Sigmoid colon (tissue), 7 donors: ENCODE data around the gene GLI3. TPM values are rescaled to one million over a fixed set of nuclear protein-coding genes. Genes with fewer than 3 reads are reported as not detected.

Experiments used
- DNase-seq: peaks from one replicate; pipeline ENCODE4 v3.0.0-alpha.2; 2019
- H3K27ac ChIP-seq, 4 donors: fragments of 200-600 bp; sonication (generic); one replicate each; pipeline ENCODE4 v1.5.1; 2016 to 2019; ENCODE audit warnings: mild to moderate bottlenecking in 1 of 4
- H3K27me3 ChIP-seq, 3 donors: fragments of 200-600 bp; sonication (generic); one replicate each; pipeline ENCODE4 v1.5.1; 2019; ENCODE audit warnings: mild to moderate bottlenecking in 1 of 3
- H3K36me3 ChIP-seq, 4 donors: fragments of 200-600 bp; sonication (generic); one replicate each; pipeline ENCODE4 v1.5.1; 2016 to 2019
- H3K4me1 ChIP-seq, 4 donors: fragments of 200-600 bp; sonication (generic); one replicate each; pipeline ENCODE4 v1.5.1; 2017 to 2019
- H3K4me3 ChIP-seq, 4 donors: fragments of 200-600 bp; sonication (generic); one replicate each; pipeline ENCODE4 v1.5.1; 2017 to 2019; ENCODE audit warnings: mild to moderate bottlenecking in 2 of 4, moderate library complexity in 1 of 4
- H3K9me3 ChIP-seq, 4 donors: fragments of 200-600 bp in 3 of 4; sonication (generic) in 3 of 4; one replicate each; pipeline versions ENCODE4 v1.5.1 to v1.6.1; 2013 to 2019
- EP300 ChIP-seq, 4 donors: sonication (generic); formaldehyde crosslinking; IDR thresholded peaks; one replicate each; pipeline ENCODE4 v1.6.1; 2017; ENCODE audit warnings: antibody characterized with exemption in 4 of 4
- POLR2A ChIP-seq, 2 donors: fragments of 450-650 bp; IDR thresholded peaks; one replicate each; pipeline ENCODE4 v1.6.1; 2016; ENCODE audit warnings: antibody characterized with exemption in 2 of 2, mild to moderate bottlenecking in 2 of 2, moderate library complexity in 2 of 2
- POLR2AphosphoS5 ChIP-seq, 4 donors: sonication (generic); formaldehyde crosslinking; IDR thresholded peaks; one replicate each; pipeline ENCODE4 v1.6.1; 2017; ENCODE audit warnings: antibody characterized with exemption in 4 of 4
- WGBS, 2 donors: extraction: QIAGEN DNeasy Blood & Tissue Kit; methylation state at CpG; one replicate each; pipeline ENCODE4 v1.1.7; 2013; 5-methylcytosine and 5-hydroxymethylcytosine counted together
- intact Hi-C: fragments of 100-400 bp; cut with DNase I; formaldehyde crosslinking; loops from one replicate; pipeline ENCODE4 v1.15.1; 2023
- polyA plus RNA-seq, 3 donors: library from polyadenylated mRNA; stranded (reverse); fragments of 200-250 nt; gene quantifications; one replicate each; pipeline ENCODE4 v1.2.3, GENCODE V29; 2013
- total RNA-seq, 4 donors: library from RNA; depleted of rRNA; stranded (reverse); fragments of >200 nt; gene quantifications; one replicate each; pipeline ENCODE4 v1.1.0, GENCODE V29; 2016
- TF ChIP-seq, protein P1 (sequence below), 4 experiments: fragments of 450-650 bp in 3 of 4; fragments of 200-600 bp in 1 of 4; IDR thresholded peaks; one replicate each; pipeline ENCODE4 v1.5.1; 2016 to 2019; ENCODE audit warnings: antibody characterized with exemption in 4 of 4, mild to moderate bottlenecking in 3 of 4, moderate library complexity in 2 of 4
- donor health status: healthy with polysubstance abuse.
- donor health status: Bipolar disorder and iron deficiency.
- donor health status: healthy.

Gene GLI3
- total and polyA plus RNA-seq, 7 donors: 0.23 to 31.6 (median 17.2) TPM

DNA sequence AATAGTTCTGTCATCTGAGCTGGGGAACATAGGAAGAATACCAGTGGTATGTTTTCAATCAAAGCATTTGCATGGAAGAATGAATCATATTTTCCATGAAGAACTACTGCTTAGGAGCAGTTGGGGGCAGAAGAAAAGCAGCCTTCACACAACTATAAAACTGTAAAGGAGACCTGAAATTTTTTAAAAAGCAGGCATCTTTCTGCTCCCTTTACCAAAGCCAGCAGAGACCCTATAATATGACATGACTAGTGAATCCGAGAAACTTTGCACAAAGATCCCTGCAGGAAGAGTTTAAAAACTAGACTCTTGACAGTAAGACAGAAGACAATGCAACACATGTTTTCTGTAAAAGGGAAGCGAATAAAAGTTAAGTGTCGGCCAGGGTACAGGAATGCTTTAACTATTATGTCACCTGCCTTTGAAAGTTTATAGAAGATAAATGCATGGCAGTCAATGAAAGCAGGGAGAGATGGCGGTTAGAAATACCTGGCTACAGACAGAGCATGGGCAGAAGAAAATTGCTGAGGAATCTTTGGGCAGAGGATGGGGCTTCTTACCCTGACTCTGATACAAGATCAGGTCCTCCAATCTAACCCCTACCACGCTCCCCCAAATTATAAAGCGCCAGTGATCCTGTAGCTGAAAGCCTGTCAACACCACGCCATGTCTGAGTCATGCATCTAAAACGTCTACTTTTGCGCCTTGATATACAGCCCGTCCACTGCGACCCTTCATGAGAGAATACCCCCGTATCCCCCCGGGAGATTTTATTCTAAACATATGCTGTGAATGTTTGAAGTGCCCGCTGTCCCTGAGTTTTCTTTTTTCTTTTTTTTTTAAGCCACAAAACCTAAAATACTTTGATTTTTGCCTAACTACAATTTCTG, 93.1 kb downstream of the GLI3 start:
- TF ChIP-seq, protein P1, sequence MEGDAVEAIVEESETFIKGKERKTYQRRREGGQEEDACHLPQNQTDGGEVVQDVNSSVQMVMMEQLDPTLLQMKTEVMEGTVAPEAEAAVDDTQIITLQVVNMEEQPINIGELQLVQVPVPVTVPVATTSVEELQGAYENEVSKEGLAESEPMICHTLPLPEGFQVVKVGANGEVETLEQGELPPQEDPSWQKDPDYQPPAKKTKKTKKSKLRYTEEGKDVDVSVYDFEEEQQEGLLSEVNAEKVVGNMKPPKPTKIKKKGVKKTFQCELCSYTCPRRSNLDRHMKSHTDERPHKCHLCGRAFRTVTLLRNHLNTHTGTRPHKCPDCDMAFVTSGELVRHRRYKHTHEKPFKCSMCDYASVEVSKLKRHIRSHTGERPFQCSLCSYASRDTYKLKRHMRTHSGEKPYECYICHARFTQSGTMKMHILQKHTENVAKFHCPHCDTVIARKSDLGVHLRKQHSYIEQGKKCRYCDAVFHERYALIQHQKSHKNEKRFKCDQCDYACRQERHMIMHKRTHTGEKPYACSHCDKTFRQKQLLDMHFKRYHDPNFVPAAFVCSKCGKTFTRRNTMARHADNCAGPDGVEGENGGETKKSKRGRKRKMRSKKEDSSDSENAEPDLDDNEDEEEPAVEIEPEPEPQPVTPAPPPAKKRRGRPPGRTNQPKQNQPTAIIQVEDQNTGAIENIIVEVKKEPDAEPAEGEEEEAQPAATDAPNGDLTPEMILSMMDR (IDR thresholded peaks at IDR 0.05): no peak
- TF ChIP-seq POLR2AphosphoS5 (IDR thresholded peaks at IDR 0.05): peak in 2 of 4 donors; percentile 8 to 50

DNA sequence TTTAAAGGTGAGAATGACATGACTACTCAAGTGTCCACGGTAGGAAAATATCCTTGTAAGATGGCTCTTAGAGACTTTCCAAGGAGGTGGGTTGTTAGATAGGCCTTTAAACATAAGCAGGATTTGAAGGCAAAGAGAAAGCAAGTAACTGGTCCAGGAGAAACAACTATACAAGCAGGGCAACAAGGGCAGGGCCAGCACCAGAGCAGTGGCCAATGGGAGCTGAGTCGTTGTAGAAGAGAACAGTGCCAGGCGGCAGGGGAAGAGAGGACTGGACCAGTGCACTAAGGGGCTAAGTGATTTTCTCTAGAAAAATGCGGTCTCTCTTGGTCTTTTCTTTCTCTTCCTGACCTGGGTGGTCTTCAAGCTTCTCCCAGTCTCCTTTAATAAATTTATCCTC, 94.9 kb downstream of the GLI3 start:
- intact Hi-C loops: no loop called here
- WGBS, 2 donors: 92 to 97% methylated on average over 4 of the region's 4 CpGs
- Histone ChIP-seq H3K4me1 (peaks cover 0 to 61% (median 46%) of the 10 kb centered on the region in 4 donors), H3K27me3 (no peaks in the 10 kb centered on the region), H3K27ac (no peak overlapping the region), H3K9me3 (no peaks in the 10 kb centered on the region), H3K36me3 (peaks cover 0 to 17% (median 0%) of the 10 kb centered on the region in 4 donors), H3K4me3 (no peak overlapping the region)
- no peak for DNase-seq
- TF ChIP-seq POLR2AphosphoS5 (IDR thresholded peaks at IDR 0.05): no peak
- TF ChIP-seq POLR2A (IDR thresholded peaks at IDR 0.05): no peak
- TF ChIP-seq EP300 (IDR thresholded peaks at IDR 0.05): no peak
- TF ChIP-seq, protein P1 (IDR thresholded peaks at IDR 0.05): no peak

More for the DNA sequence above, 93.1 kb downstream of the GLI3 start:
- intact Hi-C loops: no loop called here
- no peaks in the 10 kb centered on the region for H3K9me3 ChIP-seq
- H3K4me3 ChIP-seq: no peak overlapping the region
- DNase-seq: no peak
- H3K27me3 ChIP-seq: no peaks in the 10 kb centered on the region
- peak overlapping the region in 2 of 4 donors; percentile 19 to 58 for H3K27ac ChIP-seq
- H3K4me1 ChIP-seq: peaks cover 0 to 49% (median 32%) of the 10 kb centered on the region in 4 donors
- 82 to 87% methylated on average over 14 of the region's 14 CpGs for WGBS, 2 donors
- peaks cover 0 to 25% (median 0%) of the 10 kb centered on the region in 4 donors for H3K36me3 ChIP-seq

DNA sequence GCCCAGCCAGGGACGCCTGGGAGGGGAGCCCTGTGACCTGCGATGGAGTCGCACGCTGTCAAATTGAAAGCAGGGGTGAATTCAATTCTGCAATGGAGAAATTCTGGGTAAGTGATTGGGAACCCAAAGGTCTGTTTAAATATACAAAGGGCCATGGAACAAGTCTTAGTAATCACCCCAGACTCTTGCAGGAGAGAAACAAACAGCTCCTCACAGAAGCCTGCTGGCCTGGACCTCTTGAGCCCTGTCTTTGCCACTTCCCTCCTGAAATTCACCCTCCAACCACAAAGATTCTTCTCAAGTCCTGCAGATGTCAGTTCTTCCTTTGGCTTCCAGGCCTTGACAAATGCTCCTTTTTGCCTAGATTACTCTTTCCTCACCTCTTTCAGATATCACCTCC, 97.3 kb downstream of the GLI3 start:
- no peaks in the 10 kb centered on the region for H3K36me3 ChIP-seq
- no peaks in the 10 kb centered on the region for H3K27me3 ChIP-seq
- peaks cover 0 to 79% (median 54%) of the 10 kb centered on the region in 4 donors for H3K4me1 ChIP-seq
- no peak for DNase-seq
- 94 to 97% methylated on average over 4 of the region's 4 CpGs for WGBS, 2 donors
- no peak overlapping the region for H3K27ac ChIP-seq
- H3K9me3 ChIP-seq: no peaks in the 10 kb centered on the region
- no peak overlapping the region for H3K4me3 ChIP-seq
- intact Hi-C loops: no loop called here
- TF ChIP-seq POLR2A (IDR thresholded peaks at IDR 0.05) (no peak), POLR2AphosphoS5 (IDR thresholded peaks at IDR 0.05) (no peak), EP300 (IDR thresholded peaks at IDR 0.05) (no peak)
- TF ChIP-seq, protein P1 (IDR thresholded peaks at IDR 0.05): no peak

DNA sequence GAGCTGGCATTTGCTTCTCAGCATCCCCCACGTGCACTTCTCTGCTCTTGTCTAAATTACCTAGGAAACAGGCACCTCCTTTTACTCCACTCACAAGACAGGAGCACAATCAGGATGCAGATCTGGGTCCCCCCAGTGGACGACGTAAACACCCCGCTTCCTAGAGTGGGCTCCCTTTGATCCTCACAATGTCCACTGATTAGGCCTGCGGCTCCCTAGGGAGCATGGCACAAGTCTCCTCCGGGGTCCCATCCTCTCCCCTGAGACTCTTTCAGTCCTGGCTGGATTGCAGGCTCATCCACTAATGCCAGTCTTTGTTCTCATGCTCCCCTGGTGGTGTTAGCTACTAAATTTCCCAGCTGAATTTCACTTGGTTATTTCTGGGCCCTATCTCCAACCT, 98.3 kb downstream of the GLI3 start:
- TF ChIP-seq EP300 (IDR thresholded peaks at IDR 0.05) (no peak), POLR2AphosphoS5 (IDR thresholded peaks at IDR 0.05) (no peak), POLR2A (IDR thresholded peaks at IDR 0.05) (no peak)
- TF ChIP-seq, protein P1 (IDR thresholded peaks at IDR 0.05): no peak
- Histone ChIP-seq H3K27me3 (no peaks in the 10 kb centered on the region), H3K9me3 (no peaks in the 10 kb centered on the region), H3K4me3 (no peak overlapping the region), H3K27ac (peak overlapping the region in 1 of 4 donors; percentile 8), H3K36me3 (no peaks in the 10 kb centered on the region), H3K4me1 (peaks cover 0 to 79% (median 54%) of the 10 kb centered on the region in 4 donors)
- no peak for DNase-seq
- intact Hi-C loops: no loop called here
- 74 to 83% methylated on average over 6 of the region's 6 CpGs for WGBS, 2 donors
